Heart right ventricle (tissue), 16 donors: ENCODE results near the gene UBIAD1. TPM values are rescaled to one million over a fixed set of nuclear protein-coding genes. Genes with fewer than 3 reads are reported as not detected.

Source experiments
- ATAC-seq, 8 donors: fragments of 200-7000 bp; cut with Tn5 transposase; one replicate each; pipeline ENCODE4 v1.9.1; 2020; ENCODE audit warnings: mild to moderate bottlenecking in 8 of 8, moderate library complexity in 8 of 8, moderate number of reproducible peaks in 1 of 8
- DNase-seq, 2 donors: peaks; one replicate each; pipeline ENCODE4 v3.0.0-alpha.2; 2020
- H3K27ac ChIP-seq, 10 donors: fragments of 200-600 bp; sonication (generic) in 2 of 10; one replicate each; pipeline versions ENCODE4 v1.5.0 to v1.8.0; 2020 to 2022; ENCODE audit warnings: mild to moderate bottlenecking in 3 of 10
- H3K27me3 ChIP-seq, 7 donors: fragments of 200-600 bp; one replicate each; pipeline ENCODE4 v1.8.0; 2021 to 2022; ENCODE audit warnings: mild to moderate bottlenecking in 2 of 7
- H3K36me3 ChIP-seq, 9 donors: fragments of 200-600 bp; sonication (generic) in 1 of 9; one replicate each; pipeline versions ENCODE4 v1.5.0 to v1.8.0; 2020 to 2022; ENCODE audit warnings: mild to moderate bottlenecking in 2 of 9
- H3K4me1 ChIP-seq, 9 donors: fragments of 200-600 bp; sonication (generic) in 1 of 9; one replicate each; pipeline versions ENCODE4 v1.5.0 to v1.8.0; 2020 to 2022; ENCODE audit warnings: mild to moderate bottlenecking in 4 of 9
- H3K4me3 ChIP-seq, 10 donors: fragments of 200-600 bp; sonication (generic) in 2 of 10; one replicate each; pipeline versions ENCODE4 v1.5.0 to v1.8.0; 2020 to 2022; ENCODE audit warnings: mild to moderate bottlenecking in 7 of 10, moderate library complexity in 2 of 10
- H3K9me3 ChIP-seq, 11 donors: fragments of 200-600 bp in 10 of 11; sonication (generic) in 2 of 11; one replicate each; pipeline versions ENCODE4 v1.5.0 to v1.8.0; 2013 to 2022; ENCODE audit warnings: mild to moderate bottlenecking in 2 of 11, control low read depth in 1 of 11, moderate library complexity in 1 of 11
- WGBS, 2 donors: extraction: QIAGEN DNeasy Blood & Tissue Kit; methylation state at CpG; one replicate each; pipeline ENCODE4 v1.1.7; 2013; ENCODE audit warnings: inconsistent platforms in 1 of 2; 5-methylcytosine and 5-hydroxymethylcytosine counted together
- intact Hi-C, 10 donors: fragments of 100-400 bp; cut with DNase I; formaldehyde crosslinking; loops; one replicate each; pipeline versions ENCODE4 v1.11.1 to v1.14.2; 2022
- long read RNA-seq, 3 donors: library from polyadenylated mRNA; unstranded; transcript quantifications; one replicate each; pipeline ENCODE4 v2.0.0, GENCODE V29; 2020 to 2021
- polyA plus RNA-seq, 2 donors: library from polyadenylated mRNA; stranded (reverse); fragments of 200-250 nt; gene quantifications; one replicate each; pipeline ENCODE4 v1.2.3, GENCODE V29; 2013
- total RNA-seq, 10 donors: library from RNA; stranded (reverse); fragmentation: NEBNext Ultra II Directional in 3 of 10; extraction: Animal tissue kit (Norgen Biotek cat#: 25700) in 3 of 10; gene quantifications; one replicate each; pipeline versions ENCODE4 v1.2.1 to v1.2.4, GENCODE V29; 2021 to 2023
- TF ChIP-seq, protein P1 (sequence below), 9 donors: fragments of 200-600 bp; sonication (generic) in 2 of 9; IDR thresholded peaks; one replicate each; pipeline versions ENCODE4 v1.5.0 to v1.8.0; 2021 to 2022; ENCODE audit warnings: antibody characterized with exemption in 9 of 9, mild to moderate bottlenecking in 5 of 9, moderate library complexity in 1 of 9
- donor health status: Arrhythmogenic right ventricular cardiomyopathy.
- donor health status: ischemic (EF 13 %, LVEDD 7.1; RV severe dilation, severe dysfunction).
- donor health status: healthy with polysubstance abuse.
- donor health status: DM: no; HTN: yes; CAD: no.
- donor health status: DM: no; HTN: no; CAD: no.
- donor health status: ischemic (EF 25% LVEDD 6.9; RV normal size, moderate dysfunction).
- donor health status: ischemic (EF 25% LVEDD 5.7; RV mildly dilated, moderate dysfunction).
- donor health status: healthy.
- donor health status: DM: yes; HTN: yes; CAD: no.
- donor health status: Ischemic cardiomyopathy.
- donor health status: ischemic (EF 35%, LVEDD 5.7; RV mildly dilated, moderate dysfunction).
- donor health status: nonischemic (EF 11% LVEDD 7.7; RV severe dilation, severe dysfunction).
- donor health status: DM: yes; HTN: yes; CAD: no.
- donor health status: PGD.
- donor health status: ischemic (EF 29% LVEDD 5.4; RV normal size, mild dysfunction).
- donor health status: nonischemic (EF 23%, LVEDD 6.1; RV moderate dilation, normal function).

The UBIAD1 gene, protein sequence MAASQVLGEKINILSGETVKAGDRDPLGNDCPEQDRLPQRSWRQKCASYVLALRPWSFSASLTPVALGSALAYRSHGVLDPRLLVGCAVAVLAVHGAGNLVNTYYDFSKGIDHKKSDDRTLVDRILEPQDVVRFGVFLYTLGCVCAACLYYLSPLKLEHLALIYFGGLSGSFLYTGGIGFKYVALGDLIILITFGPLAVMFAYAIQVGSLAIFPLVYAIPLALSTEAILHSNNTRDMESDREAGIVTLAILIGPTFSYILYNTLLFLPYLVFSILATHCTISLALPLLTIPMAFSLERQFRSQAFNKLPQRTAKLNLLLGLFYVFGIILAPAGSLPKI
- 10 to 100 TPM in 9 of 10 donors, 1 to 10 TPM in 1; 10.0 to 17.4 (median 11.9) TPM for total RNA-seq
- polyA plus RNA-seq, result 10 to 100 TPM in 1 of 2 donors, 1 to 10 TPM in 1; 4.9 to 10.1 TPM
- long read RNA-seq, donor 1, transcript UBIAD1-202 (2 exons, 3,646 nt), result major isoform, 17 of 30 reads
- long read RNA-seq, donor 1, partial matches to known transcripts, result 0 of 30 reads
- long read RNA-seq, donor 1, other reads (novel, unspliced or antisense), result 13 of 30 reads
- long read RNA-seq, donor 2, transcript UBIAD1-202 (2 exons, 3,646 nt), result major isoform, 22 of 48 reads
- long read RNA-seq, donor 2, partial matches to known transcripts, result 0 of 48 reads
- long read RNA-seq, donor 2, other reads (novel, unspliced or antisense), result 26 of 48 reads
- long read RNA-seq, donor 3, transcript UBIAD1-202 (2 exons, 3,646 nt), result major isoform, 49 of 62 reads
- long read RNA-seq, donor 3, partial matches to known transcripts, result 0 of 62 reads
- long read RNA-seq, donor 3, other reads (novel, unspliced or antisense), result 11 of 62 reads

DNA sequence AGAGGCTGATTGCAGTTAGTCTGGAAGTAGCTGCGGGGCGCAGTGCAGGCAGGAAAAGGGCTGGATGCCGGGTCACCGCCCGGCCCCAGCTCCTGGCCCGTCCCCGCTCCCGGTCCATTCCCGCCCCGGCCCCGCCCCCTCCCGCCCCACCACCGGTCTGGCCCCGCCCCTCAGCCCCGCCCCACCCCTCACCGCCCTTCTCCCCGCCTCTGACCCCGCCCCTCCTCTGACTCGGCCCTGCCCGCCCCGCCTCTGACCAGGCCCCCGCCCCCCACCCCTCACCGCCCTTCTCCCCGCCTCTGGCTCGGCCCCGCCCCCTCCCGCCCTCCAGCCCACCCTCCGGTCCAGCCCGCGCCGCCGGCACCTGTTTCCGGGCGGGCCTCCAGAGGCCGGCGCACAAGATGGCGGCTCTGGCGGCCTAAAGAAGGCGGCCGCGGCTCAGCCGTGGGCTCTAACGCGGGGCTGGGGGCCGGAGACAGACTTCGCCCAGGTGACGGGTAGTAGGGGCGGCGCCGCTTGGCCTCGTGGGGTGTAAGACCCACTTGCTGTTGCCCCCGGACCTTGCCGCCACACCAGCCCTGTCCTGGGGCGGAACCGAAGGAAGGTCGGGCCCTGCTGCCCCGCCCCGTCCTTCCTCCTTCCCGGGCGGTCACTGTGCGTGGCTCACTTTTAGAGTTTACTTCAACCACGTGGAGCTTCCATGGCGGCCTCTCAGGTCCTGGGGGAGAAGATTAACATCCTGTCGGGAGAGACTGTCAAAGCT is at the start of gene UBIAD1:
Gene UBIAD1, plus strand, starts transcription at position 367 of the 763 bp plus-strand sequence. Its CDS starts 334 bp downstream, at position 701.
- WGBS, 2 donors, result 1 to 2% methylated on average over 26 to 60 of the region's 64 CpGs
- peak; percentile 94 to 97 (median 96) for ATAC-seq

DNA sequence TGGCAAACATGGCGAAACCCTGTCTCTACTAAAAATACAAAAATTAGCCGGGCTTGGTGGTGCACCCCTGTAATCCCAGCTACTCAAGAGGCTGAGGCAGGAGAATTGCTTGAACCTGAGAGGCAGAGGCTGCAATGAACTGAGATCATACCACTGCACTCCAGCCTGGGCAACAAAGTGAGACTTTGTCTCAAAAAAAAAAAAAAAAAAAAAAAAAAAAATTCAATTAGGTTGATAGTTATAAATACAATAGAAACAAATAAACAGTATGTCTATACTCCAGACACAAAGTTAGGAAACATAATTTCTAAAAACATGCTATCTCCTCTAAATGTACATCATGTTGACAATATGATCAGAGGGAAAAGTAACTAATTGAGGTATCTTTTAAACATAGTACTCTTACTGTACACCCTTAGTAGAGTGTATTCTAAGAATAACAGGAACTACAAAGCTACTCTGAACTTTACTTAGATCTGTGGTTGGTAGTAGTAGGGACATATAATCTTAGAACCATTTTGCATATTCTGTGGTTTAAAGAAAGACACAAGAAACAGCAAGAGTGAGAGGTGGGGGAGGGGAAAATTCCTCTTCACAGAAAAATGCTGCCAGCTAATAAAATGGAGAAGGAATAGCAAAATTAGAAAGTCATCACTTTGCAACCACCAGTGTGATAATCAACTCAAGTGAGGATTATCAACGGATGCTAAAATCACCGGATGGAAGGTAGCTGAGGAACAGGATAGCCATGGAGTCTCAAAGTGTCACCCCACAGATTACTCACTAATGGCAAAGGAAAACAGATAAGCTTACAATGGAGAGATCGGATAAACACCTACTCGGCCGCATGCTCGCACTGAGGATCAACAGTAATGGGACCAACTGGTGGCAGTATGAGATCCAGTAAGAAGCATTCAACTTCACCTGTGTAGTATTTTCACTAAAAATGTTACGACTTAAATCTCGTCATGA is 45.6 kb upstream of the UBIAD1 start:
- no peak overlapping the region for H3K4me3 ChIP-seq
- DNase-seq (no peak), ATAC-seq (no peak)
- no peaks in the 10 kb centered on the region for H3K27me3 ChIP-seq
- TF ChIP-seq, protein P1, sequence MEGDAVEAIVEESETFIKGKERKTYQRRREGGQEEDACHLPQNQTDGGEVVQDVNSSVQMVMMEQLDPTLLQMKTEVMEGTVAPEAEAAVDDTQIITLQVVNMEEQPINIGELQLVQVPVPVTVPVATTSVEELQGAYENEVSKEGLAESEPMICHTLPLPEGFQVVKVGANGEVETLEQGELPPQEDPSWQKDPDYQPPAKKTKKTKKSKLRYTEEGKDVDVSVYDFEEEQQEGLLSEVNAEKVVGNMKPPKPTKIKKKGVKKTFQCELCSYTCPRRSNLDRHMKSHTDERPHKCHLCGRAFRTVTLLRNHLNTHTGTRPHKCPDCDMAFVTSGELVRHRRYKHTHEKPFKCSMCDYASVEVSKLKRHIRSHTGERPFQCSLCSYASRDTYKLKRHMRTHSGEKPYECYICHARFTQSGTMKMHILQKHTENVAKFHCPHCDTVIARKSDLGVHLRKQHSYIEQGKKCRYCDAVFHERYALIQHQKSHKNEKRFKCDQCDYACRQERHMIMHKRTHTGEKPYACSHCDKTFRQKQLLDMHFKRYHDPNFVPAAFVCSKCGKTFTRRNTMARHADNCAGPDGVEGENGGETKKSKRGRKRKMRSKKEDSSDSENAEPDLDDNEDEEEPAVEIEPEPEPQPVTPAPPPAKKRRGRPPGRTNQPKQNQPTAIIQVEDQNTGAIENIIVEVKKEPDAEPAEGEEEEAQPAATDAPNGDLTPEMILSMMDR (IDR thresholded peaks at IDR 0.05), result no peak
- intact Hi-C loops, result no loop called here
- no peak overlapping the region for H3K27ac ChIP-seq
- H3K36me3 ChIP-seq, result peaks cover 3 to 100% (median 60%) of the 10 kb centered on the region in 9 donors
- 89 to 91% methylated on average over 10 of the region's 10 CpGs for WGBS, 2 donors
- no peaks in the 10 kb centered on the region for H3K9me3 ChIP-seq
- no peaks in the 10 kb centered on the region for H3K4me1 ChIP-seq

More for the DNA sequence above, at the start of gene UBIAD1:
- TF ChIP-seq, protein P1 (IDR thresholded peaks at IDR 0.05), result peak in 2 of 9 donors; percentile 46 to 51
- Histone ChIP-seq H3K9me3 (no peaks in the 10 kb centered on the region), H3K4me1 (peaks cover 4 to 40% (median 34%) of the 10 kb centered on the region in 9 donors), H3K27ac (peak within 1 kb of the TSS; percentile 85 to 99 (median 97)), H3K27me3 (no peaks in the 10 kb centered on the region), H3K36me3 (peaks cover 0 to 25% (median 6%) of the 10 kb centered on the region in 9 donors), H3K4me3 (peak within 1 kb of the TSS; percentile 52 to 98 (median 85))
- intact Hi-C loops, result no loop called here
- DNase-seq, result peak; percentile 89 to 90

DNA sequence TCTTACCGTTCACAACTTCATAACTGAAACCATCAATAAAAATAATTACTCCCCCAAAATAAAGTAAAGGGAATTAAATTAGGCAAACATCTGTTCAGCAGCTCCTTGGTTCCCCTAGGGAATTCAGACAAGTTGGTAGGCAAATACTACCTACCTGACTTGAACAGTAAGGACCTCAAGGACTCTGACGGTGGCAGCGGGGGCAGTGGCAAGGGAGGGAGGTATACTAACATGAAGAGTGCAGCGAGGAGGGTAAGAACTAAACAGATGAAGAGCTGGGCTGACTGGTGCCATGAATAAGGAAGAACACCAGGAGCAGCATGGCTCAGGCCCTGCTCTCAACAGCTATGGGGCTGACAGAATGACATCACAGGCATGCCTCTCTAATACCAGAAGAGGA is 43.8 kb upstream of the UBIAD1 start:
- WGBS, 2 donors, result 93 to 94% methylated on average over 4 of the region's 4 CpGs
- intact Hi-C loops, result no loop called here
- no peaks in the 10 kb centered on the region for H3K9me3 ChIP-seq

More for the DNA sequence above, 43.8 kb upstream of the UBIAD1 start:
- Histone ChIP-seq H3K36me3 (peaks cover 3 to 100% (median 76%) of the 10 kb centered on the region in 9 donors), H3K27ac (no peak overlapping the region), H3K4me1 (no peaks in the 10 kb centered on the region), H3K27me3 (no peaks in the 10 kb centered on the region), H3K4me3 (no peak overlapping the region)
- TF ChIP-seq, protein P1 (IDR thresholded peaks at IDR 0.05), result no peak
- DNase-seq, result no peak
- no peak for ATAC-seq
